ENCODE measurements around the gene ZNF488.

DNA sequence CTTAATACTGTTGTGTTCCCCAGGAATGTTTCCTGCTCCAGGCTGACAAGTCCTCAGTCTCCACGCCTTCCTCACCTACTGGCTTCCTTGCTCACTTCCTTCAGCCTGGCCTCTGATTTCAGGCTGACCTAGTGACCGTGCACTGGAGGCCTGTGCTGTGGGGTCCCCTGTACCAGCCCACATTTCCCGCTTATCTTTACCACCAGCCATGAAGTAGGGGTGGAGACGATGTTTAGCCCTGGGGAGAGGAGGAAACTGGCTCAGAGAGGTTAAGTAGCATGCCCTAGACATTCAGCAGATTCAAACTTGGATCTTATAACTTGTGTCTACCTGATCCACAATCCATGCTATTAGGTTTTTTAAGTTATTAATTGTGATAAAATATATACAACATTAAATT, 4.8 kb upstream of the ZNF488 start:
- no peak for TF ChIP-seq POLR2AphosphoS5 (IDR thresholded peaks at IDR 0.05; ENCODE audit: low read depth, low read length)
- TF ChIP-seq, protein P1, sequence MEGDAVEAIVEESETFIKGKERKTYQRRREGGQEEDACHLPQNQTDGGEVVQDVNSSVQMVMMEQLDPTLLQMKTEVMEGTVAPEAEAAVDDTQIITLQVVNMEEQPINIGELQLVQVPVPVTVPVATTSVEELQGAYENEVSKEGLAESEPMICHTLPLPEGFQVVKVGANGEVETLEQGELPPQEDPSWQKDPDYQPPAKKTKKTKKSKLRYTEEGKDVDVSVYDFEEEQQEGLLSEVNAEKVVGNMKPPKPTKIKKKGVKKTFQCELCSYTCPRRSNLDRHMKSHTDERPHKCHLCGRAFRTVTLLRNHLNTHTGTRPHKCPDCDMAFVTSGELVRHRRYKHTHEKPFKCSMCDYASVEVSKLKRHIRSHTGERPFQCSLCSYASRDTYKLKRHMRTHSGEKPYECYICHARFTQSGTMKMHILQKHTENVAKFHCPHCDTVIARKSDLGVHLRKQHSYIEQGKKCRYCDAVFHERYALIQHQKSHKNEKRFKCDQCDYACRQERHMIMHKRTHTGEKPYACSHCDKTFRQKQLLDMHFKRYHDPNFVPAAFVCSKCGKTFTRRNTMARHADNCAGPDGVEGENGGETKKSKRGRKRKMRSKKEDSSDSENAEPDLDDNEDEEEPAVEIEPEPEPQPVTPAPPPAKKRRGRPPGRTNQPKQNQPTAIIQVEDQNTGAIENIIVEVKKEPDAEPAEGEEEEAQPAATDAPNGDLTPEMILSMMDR (IDR thresholded peaks at IDR 0.05) = no peak
